H7 (cell line): ENCODE measurements around the gene AXDND1. TPM values are rescaled to one million over a fixed set of nuclear protein-coding genes. Genes with fewer than 3 reads are reported as not detected.

Source experiments
- DNase-seq: peaks from one replicate; pipeline ENCODE4 v3.0.0; 2012
- H3K27me3 ChIP-seq: 2 replicates; pipeline ENCODE4 v1.6.0; 2011; ENCODE audit warnings: mild to moderate bottlenecking, low read length; ENCODE audit not compliant: control insufficient read depth, insufficient read depth
- H3K36me3 ChIP-seq: replicated peaks from 2 replicates; pipeline ENCODE4 v1.5.1; 2011; ENCODE audit warnings: low read length; ENCODE audit not compliant: control insufficient read depth, insufficient read depth
- H3K4me3 ChIP-seq: 2 replicates; pipeline ENCODE4 v1.5.1; 2011; ENCODE audit warnings: low read depth, mild to moderate bottlenecking, control low read depth, low read length, moderate library complexity; ENCODE audit not compliant: insufficient read depth
- total RNA-seq: library from RNA; depleted of rRNA; stranded (reverse); fragments of >200 nt; shearing (Covaris generic); gene quantifications from 2 replicates; pipeline ENCODE4 v1.2.3, GENCODE V29; 2014; rRNA removed

The AXDND1 gene
- 0.76 and 0.92 TPM in 2 replicates for total RNA-seq

- no peaks in the 10 kb centered on the region; the same call in 1 of the 2 replicates for H3K27me3 ChIP-seq
- peak within 1 kb of the TSS; percentile 81 for H3K4me3 ChIP-seq
- H3K36me3 ChIP-seq: no peaks in the 10 kb centered on the region
- peak; percentile 85 for DNase-seq
Observed at GRCh38 chr1:179365342-179366092, at the start of gene AXDND1. AXDND1 (plus strand) TSS chr1:179365971; CDS start chr1:179366510, 539 bp downstream.

GRCh38 chr1:179318491-179318890 lies 47.3 kb upstream of the AXDND1 start:
- Histone ChIP-seq H3K36me3 (no peaks in the 10 kb centered on the region), H3K27me3 (no peaks in the 10 kb centered on the region), H3K4me3 (no peak overlapping the region)
- DNase-seq: no peak

GRCh38 chr1:179321533-179322216 lies 44.1 kb upstream of the AXDND1 start:
- DNase-seq: no peak
- H3K27me3 ChIP-seq: no peaks in the 10 kb centered on the region
- H3K36me3 ChIP-seq: no peaks in the 10 kb centered on the region
- H3K4me3 ChIP-seq: no peak overlapping the region

GRCh38 chr1:179322557-179322956 lies 43.2 kb upstream of the AXDND1 start:
- no peak overlapping the region for H3K4me3 ChIP-seq
- H3K36me3 ChIP-seq: no peaks in the 10 kb centered on the region
- no peak for DNase-seq
- H3K27me3 ChIP-seq: no peaks in the 10 kb centered on the region

- DNase-seq: no peak
- no peak overlapping the region for H3K4me3 ChIP-seq
Observed at GRCh38 chr1:179323436-179323835, 42.3 kb upstream of the AXDND1 start.

GRCh38 chr1:179325836-179326235 lies 39.9 kb upstream of the AXDND1 start:
- H3K36me3 ChIP-seq: no peaks in the 10 kb centered on the region
- no peaks in the 10 kb centered on the region for H3K27me3 ChIP-seq
- H3K4me3 ChIP-seq: no peak overlapping the region
- no peak for DNase-seq

More at GRCh38 chr1:179323436-179323835, 42.3 kb upstream of the AXDND1 start:
- Histone ChIP-seq H3K27me3 (no peaks in the 10 kb centered on the region), H3K36me3 (no peaks in the 10 kb centered on the region)

- Histone ChIP-seq H3K27me3 (no peaks in the 10 kb centered on the region), H3K4me3 (no peak overlapping the region), H3K36me3 (no peaks in the 10 kb centered on the region)
- DNase-seq: no peak
Observed at GRCh38 chr1:179326746-179327145, 39.0 kb upstream of the AXDND1 start.

- Histone ChIP-seq H3K36me3 (no peaks in the 10 kb centered on the region), H3K4me3 (no peak overlapping the region), H3K27me3 (no peaks in the 10 kb centered on the region)
- no peak for DNase-seq
Observed at GRCh38 chr1:179327196-179327595, 38.6 kb upstream of the AXDND1 start.

- no peaks in the 10 kb centered on the region for H3K36me3 ChIP-seq
- DNase-seq: no peak
- no peak overlapping the region for H3K4me3 ChIP-seq
- no peaks in the 10 kb centered on the region for H3K27me3 ChIP-seq
Observed at GRCh38 chr1:179327679-179328078, 38.1 kb upstream of the AXDND1 start.

GRCh38 chr1:179329862-179330261 lies 35.9 kb upstream of the AXDND1 start:
- no peaks in the 10 kb centered on the region for H3K36me3 ChIP-seq
- no peak overlapping the region for H3K4me3 ChIP-seq
- H3K27me3 ChIP-seq: no peaks in the 10 kb centered on the region
- DNase-seq: no peak

GRCh38 chr1:179334440-179334839 lies 31.3 kb upstream of the AXDND1 start:
- DNase-seq: no peak
- H3K36me3 ChIP-seq: no peaks in the 10 kb centered on the region
- H3K4me3 ChIP-seq: no peak overlapping the region
- H3K27me3 ChIP-seq: no peaks in the 10 kb centered on the region

- no peak for DNase-seq
- Histone ChIP-seq H3K4me3 (no peak overlapping the region), H3K27me3 (no peaks in the 10 kb centered on the region), H3K36me3 (no peaks in the 10 kb centered on the region)
Observed at GRCh38 chr1:179337288-179337687, 28.5 kb upstream of the AXDND1 start.

- H3K27me3 ChIP-seq: no peaks in the 10 kb centered on the region
- no peak overlapping the region for H3K4me3 ChIP-seq
- DNase-seq: no peak
- no peaks in the 10 kb centered on the region for H3K36me3 ChIP-seq
Observed at GRCh38 chr1:179337942-179338560, 27.7 kb upstream of the AXDND1 start.

- Histone ChIP-seq H3K4me3 (no peak overlapping the region), H3K27me3 (no peaks in the 10 kb centered on the region), H3K36me3 (no peaks in the 10 kb centered on the region)
- no peak for DNase-seq
Observed at GRCh38 chr1:179340918-179341317, 24.9 kb upstream of the AXDND1 start.
